ENCODE data around the gene CCDC71.

Gene CCDC71

DNA sequence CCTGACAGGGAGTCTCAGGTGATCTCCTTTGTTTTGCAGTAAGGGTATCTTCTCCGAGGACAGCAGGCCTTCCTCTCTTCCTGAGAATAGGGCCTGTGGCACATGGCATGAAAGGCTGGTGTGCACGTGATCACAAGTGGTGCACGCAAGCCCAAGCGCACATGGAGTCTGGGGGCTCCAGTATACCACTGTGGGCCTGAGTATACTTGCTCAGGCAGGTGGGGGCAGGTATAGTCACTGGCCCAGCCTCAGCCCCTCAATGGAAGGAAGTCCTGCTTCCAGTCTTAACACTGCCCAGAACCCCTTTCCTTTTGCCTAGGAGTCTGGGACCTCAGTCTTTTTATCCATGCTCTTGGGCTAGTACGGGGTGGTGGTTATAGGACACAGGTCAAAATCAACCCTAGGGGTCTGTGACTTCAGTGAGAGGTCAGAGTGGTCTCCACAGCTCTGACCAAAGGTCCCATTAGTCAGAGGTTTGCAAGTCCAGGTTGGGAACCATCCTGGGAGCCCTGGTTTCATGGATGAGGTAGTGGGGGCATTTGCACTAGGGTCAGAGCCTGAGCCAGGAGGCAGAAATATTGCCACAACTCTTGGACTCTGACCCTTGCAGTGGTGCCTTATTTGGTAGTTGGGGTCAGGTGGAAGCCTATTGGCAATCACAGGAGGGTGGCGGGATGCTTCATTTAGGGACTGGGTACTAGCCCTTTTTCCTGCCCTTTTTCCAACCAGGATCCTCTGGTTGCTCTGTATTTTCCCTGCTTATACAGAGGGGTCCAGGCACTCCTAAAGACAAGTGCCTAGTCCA is 823 bp upstream of the CCDC71 start:
- FAIRE-seq = no peak

DNA sequence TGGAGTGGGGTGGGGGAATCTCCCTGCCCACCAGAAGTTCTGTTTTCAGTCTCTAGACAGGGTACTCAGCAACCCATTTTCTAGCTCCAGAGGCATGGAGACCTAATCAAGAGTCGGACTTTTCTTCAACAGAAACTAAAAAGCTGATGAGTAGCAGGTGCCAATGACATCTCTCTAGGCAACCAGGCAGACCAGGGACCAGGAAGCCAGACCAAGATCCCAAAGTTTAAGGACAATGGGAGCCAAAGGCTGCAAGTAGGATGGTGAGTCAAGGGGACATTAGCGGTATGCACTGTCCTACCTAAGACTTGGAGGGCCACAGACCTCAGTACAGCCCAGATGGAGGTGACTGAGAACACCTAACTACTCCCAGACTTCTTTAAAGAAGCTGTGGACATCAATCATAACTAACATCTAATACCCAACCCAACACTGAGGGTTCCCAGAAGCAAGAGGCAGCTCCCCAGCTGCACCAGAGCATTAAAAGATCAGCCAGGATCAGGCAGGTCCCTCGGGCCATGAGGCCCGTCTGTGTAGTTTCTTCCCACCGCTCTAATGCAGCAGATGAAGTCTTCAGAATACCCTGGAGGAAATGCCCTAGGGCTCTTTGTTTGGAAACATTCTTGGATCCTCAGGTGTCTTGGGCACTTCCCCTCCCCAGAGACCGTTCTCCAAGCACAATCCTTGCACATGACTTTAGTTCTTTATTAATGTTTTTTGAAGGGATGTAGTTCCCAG is 979 bp downstream of the CCDC71 start:
- no peak for FAIRE-seq

DNA sequence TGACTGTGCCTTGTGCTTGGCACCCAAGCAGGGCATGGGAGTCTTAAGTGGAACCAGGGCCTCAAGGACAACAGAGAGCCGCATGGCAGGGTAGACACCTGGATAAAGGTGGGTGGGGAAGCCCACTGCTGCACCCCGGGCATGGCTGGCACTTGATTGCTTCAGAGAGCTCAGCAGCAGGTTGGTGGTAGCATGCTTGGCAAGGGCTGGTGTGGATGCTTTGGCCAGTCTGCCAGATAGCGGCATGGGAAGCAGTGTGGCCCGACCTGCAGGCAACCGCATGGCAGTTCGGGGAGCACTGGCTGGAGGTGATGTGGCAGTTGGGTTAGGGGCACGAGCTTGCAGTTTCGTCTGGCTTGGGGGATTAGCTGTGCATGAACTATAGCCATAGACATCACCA is 2.5 kb downstream of the CCDC71 start:
- FAIRE-seq = no peak

DNA sequence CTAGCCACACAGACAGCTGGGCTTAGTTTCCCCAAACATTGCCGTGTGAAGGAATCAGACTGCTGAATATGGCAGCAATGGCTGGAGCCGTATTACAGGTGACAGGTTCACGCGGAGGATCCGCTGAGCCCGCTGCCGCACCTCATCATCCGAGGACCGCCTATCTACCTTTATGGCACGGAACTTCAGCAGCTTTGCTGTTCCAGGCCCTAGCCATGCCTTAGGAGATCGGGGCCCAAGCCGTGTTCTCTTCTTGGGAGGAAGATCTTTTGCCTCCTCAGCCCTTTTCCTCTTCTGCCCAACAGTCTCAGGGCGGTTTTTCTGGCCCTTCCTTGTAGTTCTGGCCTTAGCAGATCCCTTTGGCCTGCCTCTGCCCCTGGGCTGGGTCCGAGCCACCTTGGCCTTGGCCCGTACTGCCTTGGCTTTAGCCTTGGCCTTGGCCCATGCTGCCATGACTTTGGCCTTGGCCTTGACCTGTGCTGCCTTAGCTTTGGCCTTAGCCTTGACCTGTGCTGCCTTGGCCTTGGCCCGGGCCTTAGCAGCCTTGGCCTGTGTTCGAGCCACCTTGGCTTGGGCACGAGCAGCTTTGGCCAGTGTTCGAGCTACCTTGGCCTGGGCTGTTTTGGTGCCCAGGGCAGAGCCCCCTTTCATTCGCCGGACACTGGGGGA is 3.2 kb downstream of the CCDC71 start:
- no peak for FAIRE-seq

DNA sequence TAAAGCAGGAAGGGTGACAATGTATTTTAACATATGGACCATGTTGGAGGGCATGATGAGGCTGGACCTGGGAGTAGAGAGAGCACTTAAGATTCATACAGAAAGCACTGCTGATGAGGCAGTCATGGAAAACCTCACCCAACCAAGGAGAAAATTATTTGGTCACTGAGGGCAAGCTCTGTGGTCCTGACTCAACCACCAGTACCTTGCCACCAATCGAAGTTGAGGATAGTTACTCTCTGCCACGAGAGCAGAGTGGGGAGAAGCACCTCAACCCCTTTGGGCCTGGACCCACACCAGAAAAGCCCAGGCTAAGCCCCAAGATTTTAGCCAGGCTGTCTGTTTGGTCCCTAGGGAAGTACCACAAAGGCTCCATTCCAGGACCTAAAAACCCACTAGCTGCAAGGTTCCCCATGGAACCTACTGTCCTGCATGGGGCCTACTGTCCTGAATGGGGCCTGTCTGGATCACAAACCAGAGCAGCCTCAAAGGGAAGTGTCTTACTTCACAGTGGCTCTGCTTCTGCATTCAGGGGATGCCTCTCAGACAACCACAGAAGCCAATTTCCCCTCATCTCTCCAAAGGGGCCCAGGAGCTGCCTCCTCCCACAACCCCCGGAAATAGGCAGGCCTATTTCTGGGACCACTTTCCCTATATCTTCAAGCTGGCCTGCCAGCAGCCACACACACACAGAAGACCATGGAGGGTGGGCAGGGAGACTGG is 4.2 kb downstream of the CCDC71 start:
- FAIRE-seq = no peak

DNA sequence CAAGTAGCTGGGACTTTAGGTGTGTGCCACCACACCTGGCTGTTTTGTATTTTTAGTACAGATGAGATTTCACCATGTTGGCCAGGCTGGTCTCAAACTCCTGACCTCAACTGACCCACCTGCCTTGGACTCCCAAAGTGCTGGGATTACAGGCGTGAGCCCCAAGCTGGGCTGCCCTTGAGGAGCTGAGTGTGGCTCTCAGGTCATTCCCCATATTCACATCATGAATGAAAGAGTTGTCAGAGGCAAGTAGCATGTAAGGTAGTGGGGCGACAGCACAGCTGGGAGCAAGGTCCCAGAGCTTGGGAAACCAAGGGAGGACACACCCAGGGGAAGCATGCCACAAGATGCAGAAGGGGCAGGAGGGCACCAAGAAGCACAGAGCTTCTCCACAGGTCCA is 4.9 kb downstream of the CCDC71 start:
- no peak for FAIRE-seq

DNA sequence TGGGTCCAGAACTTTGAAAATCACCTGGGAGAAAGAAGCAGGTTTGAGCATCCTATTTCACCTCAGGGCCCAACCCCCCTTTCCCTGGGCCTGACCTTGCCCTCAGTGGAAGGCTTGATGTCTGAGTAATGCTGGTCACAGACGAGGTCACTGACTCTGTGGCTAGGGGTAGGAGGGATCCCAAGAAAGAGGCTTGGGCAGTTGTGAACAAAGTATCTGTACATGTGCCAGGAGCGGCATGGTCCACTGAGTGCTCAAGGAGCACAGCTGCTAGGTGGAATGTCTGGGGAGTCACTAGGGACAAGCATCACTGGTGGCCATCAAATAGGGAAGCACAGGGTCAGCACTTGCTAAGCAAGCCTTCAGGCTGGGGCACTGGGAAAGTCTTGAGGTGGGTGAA is 7.3 kb downstream of the CCDC71 start:
- FAIRE-seq = no peak

DNA sequence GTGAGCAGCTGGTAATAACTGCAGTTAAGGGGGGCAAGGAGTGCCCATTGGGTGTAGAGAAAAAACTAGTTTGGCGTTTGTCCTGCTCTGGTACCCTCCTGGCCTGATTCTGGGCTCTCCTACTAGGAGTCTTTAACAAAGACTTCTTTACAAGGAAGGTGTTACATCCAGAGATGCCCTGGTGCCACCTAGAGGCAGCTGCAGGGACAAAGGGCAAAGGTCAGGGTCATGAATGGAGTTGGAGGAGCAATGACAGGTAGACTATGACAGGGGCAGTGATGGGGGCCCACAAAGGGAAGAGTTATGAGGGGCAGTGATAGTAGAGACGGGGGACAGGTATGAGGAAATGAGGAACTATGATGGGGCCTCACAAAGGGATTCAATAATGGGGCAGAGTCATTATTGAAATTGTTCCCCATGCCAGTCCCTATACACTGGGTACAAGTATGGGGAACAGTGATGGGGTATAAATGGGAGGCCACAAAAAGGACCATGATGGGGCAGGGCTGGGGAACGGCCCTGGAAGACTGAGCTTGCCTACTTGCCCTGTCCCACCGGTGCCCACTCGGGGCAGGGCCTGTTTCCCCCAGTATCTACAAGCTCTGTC is 7.9 kb downstream of the CCDC71 start:
- FAIRE-seq = no peak

DNA sequence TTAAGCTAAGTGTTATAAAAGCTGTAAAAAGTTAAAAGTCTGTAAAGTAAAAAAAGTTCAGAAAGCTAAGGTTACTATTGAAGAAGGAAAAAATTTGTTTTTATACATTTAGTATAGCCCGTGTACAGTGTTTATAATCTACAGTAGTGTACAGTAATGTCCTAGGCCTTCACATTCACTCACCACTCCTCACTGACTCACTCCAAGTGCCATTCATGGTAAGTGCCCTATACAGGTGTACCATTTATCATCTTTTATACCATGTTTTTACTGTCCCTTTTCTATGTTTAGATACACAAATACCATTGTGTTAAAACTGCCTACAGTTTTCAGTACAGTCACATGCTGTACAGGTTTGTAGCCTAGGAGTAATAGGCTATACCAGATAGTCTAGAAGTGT is 8.8 kb downstream of the CCDC71 start:
- FAIRE-seq = no peak

DNA sequence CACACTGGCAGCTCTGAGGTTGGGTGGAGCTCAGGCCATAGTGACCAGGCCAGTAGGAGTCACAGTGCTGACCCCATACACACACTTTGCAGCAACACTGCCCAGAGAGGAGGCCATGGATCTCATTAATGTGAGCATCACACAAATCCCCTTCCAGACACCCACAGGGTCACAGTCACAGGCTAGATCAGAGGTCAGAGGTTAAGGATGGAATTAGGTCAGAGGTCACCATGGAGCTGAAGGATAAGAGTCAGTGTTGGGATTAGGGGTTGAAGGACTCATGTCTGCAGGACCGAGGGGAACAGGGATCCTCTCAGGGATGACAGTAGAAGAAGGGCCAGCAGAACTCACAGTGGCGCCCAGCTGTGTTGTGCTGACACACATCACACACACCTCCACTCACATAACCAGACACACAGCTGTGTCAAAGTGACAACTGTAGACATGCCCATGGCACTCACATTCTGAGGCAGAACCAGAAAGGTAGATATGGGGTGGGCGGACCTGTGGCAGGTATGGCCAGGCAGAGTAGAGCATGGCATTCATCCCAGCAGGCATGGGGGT is 12.7 kb downstream of the CCDC71 start:
- FAIRE-seq = no peak

DNA sequence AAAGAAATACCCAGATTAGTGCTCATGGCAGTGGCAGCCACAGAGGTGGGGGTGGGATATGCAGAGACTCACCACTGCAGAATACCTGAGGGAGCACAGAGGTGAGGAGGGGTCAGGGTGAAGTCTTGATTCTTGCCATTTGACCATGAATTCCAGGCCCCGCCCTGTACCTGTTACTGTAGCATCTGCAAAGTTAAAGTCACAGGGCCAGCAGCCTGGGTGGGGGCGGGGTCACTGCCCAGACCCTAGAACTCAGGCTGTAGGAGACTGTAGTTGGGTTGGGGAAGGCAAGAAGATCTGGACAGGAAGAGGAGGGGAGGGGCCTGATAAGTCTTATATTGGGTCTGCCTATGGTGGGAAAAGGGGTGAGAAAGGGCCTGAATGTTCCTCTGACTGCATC is 14.5 kb downstream of the CCDC71 start:
- FAIRE-seq = no peak

DNA sequence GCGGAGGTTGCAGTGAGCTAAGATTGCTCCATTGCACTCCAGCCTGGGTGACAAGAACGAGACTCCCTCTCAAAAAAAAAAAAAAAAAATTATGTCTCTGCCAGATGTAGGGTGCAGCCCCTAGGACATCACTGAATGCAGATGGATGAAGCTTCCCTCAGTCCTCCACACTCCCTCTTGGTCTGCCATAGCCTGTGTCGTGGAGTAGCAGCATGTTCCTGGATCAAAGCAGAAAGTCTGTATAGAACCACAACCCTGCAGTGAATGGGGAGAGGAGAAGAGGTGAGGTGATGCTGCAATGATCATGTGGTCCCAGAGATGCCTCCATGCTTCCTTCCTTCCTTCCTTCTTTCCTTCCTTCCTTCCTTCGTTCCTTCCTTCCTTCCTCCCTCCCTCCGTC is 18.0 kb downstream of the CCDC71 start:
- no peak for FAIRE-seq

DNA sequence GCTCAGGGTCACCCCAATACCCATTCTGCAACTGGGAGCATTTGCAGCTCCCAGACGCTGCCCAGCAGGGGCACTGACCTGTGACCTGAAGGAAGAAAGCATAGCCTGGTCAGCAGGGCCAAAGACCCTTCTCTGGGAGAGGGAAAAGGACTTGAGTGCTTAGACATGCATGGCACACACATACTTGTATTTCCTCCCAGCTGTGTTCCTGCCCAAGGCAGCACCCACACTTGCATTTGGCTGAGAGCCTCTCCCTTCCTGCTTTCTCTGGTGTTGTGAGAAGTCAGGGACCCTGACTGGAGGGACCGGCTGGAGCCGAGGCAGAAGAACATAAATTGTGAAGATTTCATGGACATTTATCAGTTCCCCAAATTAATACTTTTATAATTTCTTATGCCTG is 26.1 kb downstream of the CCDC71 start:
- no peak for FAIRE-seq

DNA sequence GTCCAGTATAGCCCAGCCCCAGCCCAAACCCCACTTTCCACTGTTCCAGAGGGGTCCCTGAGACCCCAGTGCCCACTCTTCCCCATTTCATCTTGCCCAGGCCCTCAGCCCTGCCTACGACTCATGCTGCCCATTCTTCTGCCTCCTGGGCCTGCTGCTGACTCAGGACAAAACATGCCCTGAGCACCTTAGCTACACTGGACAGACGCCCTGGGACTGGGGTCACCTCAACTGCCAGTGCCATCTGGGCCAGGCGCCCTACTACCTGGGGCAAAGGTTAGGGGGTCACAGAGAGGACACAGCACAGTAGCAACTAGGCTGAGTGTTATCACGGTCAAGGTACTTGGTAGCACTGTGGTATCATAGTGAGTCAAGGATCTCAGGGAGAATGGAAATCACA is 30.6 kb downstream of the CCDC71 start:
- no peak for FAIRE-seq

DNA sequence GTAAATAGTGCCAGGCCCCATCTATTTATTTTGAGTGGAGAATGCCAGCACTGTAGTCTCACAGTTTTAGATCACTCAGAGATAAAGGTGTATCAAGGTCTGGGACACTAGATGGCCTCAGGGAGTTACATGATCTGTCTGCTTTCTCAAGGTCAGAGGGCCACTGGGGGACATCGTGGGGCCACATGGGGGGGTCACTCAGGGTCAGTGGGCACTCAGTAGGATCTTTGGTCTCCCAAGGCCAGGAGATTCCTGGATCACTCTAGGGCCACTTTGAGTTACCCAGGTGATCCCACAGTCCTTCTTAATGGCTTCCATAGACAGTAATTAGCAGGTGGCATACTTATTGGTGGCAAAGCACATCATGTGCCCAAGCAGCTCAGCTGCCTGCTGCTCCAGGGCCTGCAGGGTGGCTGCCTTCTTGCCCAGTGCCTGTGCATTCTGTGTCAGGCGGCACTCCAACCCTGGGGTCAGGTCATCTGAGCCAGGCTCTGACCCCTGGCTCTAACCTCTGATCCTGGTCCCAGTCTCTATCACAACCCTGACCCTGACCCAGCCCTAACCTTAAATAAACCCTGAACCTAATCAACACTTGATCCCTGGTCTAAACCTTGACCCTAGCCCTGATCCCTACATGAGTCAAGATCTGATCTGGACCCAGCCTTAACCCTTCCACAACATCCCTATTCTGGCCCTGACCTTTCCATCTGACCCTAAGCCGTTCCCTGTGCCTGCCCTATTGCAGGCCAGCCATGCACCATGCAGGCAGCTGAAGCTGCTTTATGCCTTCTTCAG is 31.5 kb downstream of the CCDC71 start:
- no peak for FAIRE-seq

DNA sequence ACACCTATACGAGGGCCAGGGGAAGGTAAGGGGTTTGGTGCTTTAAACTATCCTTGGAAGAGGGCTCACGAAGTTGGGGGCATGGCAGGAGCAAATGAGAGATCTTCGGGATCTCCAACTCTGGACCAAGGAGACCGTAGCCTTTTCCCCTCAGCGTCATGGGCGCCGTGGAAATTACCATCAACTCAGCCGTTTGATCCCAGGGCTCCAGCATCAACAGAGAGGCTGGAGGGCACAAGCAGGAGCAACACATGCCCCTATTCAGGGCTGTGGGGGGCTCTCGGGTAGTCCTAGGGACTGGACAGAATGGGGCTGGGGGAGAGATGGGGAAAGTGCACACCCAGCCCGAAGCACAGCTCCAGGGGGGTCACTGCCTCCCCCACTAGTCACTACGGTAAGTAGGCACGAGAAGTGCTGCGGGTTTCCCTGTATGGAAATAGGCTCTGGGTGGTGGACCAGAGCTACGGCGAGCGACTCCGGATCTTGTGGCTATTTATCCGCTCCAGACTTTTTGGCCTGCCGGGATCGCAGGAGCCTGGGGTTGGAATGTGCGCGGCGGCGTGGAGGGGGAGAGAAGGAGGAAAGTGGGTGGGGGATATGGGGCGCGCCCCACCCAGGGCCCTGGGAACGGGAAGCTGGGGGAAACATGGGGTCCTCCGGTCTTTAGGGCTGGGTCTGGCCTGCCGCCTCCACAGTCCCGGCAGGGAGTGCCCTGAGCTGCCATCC is 32.7 kb downstream of the CCDC71 start:
- FAIRE-seq = no peak

DNA sequence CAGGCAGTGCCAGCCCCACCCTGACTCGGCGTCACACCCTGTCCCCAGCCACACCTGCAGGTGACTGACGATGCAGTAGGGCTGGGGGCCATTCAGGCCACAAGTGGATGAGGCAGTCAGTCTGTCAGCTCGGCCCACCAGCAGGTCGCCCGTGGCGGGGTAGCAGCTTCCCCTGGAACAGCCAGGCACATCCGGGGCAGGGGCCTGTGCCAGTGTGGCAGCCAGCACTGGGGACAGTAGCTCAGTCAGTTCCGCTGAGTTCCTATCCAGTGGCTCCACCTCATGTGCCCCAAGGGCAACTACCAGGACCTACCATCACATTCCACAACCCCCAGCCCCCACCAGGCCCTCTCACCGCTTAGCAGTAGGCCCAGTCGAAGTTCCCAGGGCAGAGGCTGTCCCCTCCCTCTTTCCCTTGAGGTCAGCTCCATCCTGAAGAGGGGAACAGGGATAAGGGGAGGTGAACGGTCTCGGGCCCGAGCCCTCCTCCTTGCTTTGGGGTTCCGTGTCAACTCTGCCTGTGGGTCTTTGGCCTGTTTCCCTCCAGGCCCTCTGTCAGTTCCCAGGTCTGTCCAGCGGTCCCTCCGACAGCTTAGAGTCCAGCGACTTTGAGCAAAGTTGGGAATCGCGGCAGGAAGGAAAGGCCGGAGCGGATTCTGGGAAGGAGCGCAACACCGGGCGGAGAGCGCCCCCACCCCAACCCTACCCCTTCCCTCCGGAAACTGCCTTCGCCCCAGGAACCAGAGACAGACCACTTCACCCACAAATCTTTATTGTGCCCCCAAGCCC is 33.5 kb downstream of the CCDC71 start, which contains the start of gene LAMB2:
TSS of gene LAMB2 (minus strand) at position 614 of the 789 bp plus-strand sequence. CDS start at position 431, 183 bp downstream.
- FAIRE-seq = no peak

DNA sequence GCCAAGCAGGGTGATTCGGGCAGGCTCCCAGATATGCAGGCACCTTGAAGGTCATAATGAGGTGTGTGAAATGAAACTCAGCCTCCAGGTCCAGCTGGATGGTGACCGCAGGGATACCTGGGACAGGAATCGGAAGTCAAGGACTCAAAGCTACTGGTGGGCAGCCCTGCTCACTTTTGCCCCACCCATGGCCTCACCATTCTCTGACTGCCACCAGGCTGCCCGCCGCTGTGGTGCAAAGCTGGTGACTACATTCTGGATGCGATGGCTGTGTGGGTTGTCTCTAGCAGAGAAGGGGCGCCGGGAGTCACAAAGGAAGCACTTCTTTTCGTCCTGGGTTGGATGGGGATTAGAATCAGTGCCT is 34.1 kb downstream of the CCDC71 start:
- FAIRE-seq = no peak

DNA sequence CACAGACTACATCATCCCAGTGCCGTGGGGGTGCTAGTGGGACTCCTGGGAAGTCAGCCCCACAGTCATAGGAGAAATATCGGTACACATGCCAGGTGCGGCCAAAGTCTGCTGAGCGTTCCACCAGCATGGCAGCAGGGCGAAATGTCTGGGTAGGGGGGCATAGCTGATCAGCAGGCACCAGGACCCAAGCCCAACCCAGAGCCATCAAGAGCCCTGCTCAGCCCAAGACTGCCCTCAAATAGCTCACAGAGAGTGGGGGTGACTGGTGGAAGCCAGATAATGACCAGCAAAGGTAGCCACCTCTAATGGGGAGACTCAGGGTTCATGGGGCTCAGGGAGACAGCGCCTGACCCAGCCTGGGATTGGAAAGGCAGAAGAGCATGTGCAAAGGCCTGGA is 34.6 kb downstream of the CCDC71 start:
- FAIRE-seq = no peak

DNA sequence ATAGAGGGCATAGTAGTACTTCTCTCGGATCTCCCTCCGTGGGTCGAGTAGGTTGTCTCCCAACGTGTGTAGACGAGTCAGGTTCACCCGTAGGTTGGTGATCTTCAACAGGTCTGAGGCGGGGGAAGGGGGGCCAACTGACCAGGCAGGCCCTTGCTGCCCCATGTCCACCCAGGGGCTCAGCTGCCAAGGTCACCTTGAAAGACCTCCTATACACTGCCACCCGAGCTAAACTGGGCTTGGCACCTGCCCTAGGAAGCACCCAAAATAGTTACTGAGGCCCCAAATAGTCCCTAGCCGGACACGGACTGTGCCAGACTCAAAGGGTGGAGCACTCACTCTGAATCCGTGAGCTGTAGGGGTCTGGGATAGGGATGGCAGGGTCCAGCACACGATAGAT is 35.1 kb downstream of the CCDC71 start:
- no peak for FAIRE-seq

Data from TTC549 (cell line).